ENCODE measurements around the gene HOPX. TPM values are rescaled to one million over a fixed set of nuclear protein-coding genes. Genes with fewer than 3 reads are reported as not detected.

HOPX gene
- total RNA-seq, 1 donor from 2014 or later: 2.6 TPM

- H3K9me3 ChIP-seq (ENCODE audit: low read depth): no peaks in the 10 kb centered on the region
- peak; percentile 49 for TF ChIP-seq EZH2phosphoT487 (IDR thresholded peaks at IDR 0.05)
- TF ChIP-seq EZH2 (IDR thresholded peaks at IDR 0.05): peak; percentile 79
- TF ChIP-seq CTCF (IDR thresholded peaks at IDR 0.05): no peak
- peak overlapping the region; percentile 77 for H3K4me3 ChIP-seq
- DNase-seq (ENCODE audit: low spot score): peak; percentile 40
- H3K4me2 ChIP-seq: peak overlapping the region; percentile 99
- H3K9ac ChIP-seq: no peak overlapping the region
- peaks cover 23% of the 10 kb centered on the region for H3K4me1 Mint-ChIP-seq
- H3K4me1 ChIP-seq: peaks cover 27% of the 10 kb centered on the region
- H3K27ac ChIP-seq: no peak overlapping the region
- H2AFZ ChIP-seq (replicated peaks): peak overlapping the region; percentile 87
- peaks cover 76% of the 10 kb centered on the region for H3K27me3 ChIP-seq
- peaks cover 56% of the 10 kb centered on the region for H3K27me3 Mint-ChIP-seq (ENCODE audit: insufficient read depth, low read depth)
- peaks cover 18% of the 10 kb centered on the region for H3F3A ChIP-seq (ENCODE audit: low read depth)
- peak overlapping the region; percentile 95 for H3K4me3 Mint-ChIP-seq
- H3K9me3 Mint-ChIP-seq: peaks cover 4% of the 10 kb centered on the region
- H3K36me3 Mint-ChIP-seq: no peaks in the 10 kb centered on the region
- no peaks in the 10 kb centered on the region for H3K36me3 ChIP-seq
- H3K79me2 ChIP-seq (ENCODE audit: low read depth): no peaks in the 10 kb centered on the region
- H4K20me1 ChIP-seq (ENCODE audit: low read depth): no peaks in the 10 kb centered on the region
- H3K27ac Mint-ChIP-seq: no peak overlapping the region
These were observed 25.3 kb downstream of the HOPX start for GRCh38 chr4:56655627-56656345.

- Histone ChIP-seq H3F3A (ENCODE audit: low read depth) (peaks cover 24% of the 10 kb centered on the region), H3K36me3 (no peaks in the 10 kb centered on the region), H3K4me2 (peak overlapping the region; percentile 99), H3K4me1 (peaks cover 33% of the 10 kb centered on the region), H3K27me3 (peaks cover 71% of the 10 kb centered on the region), H4K20me1 (ENCODE audit: low read depth) (no peaks in the 10 kb centered on the region), H3K9me3 (ENCODE audit: low read depth) (no peaks in the 10 kb centered on the region), H3K27ac (no peak overlapping the region), H3K9ac (no peak overlapping the region), H3K79me2 (ENCODE audit: low read depth) (no peaks in the 10 kb centered on the region), H2AFZ (replicated peaks) (peak overlapping the region; percentile 87), H3K4me3 (peak overlapping the region; percentile 77)
- TF ChIP-seq EZH2 (IDR thresholded peaks at IDR 0.05) (no peak), CTCF (IDR thresholded peaks at IDR 0.05) (no peak), EZH2phosphoT487 (IDR thresholded peaks at IDR 0.05) (peak; percentile 18)
- Mint-ChIP-seq H3K27me3 (ENCODE audit: insufficient read depth, low read depth) (peaks cover 56% of the 10 kb centered on the region), H3K27ac (no peak overlapping the region), H3K36me3 (no peaks in the 10 kb centered on the region), H3K4me3 (peak overlapping the region; percentile 95), H3K4me1 (peaks cover 27% of the 10 kb centered on the region), H3K9me3 (peaks cover 4% of the 10 kb centered on the region)
- peak; percentile 57 for DNase-seq (ENCODE audit: low spot score)
These were observed 25.9 kb downstream of the HOPX start for GRCh38 chr4:56655209-56655626.

GRCh38 chr4:56654238-56654632, 26.9 kb downstream of the HOPX start:
- Mint-ChIP-seq H3K27ac (no peak overlapping the region), H3K4me1 (peaks cover 25% of the 10 kb centered on the region), H3K4me3 (peak overlapping the region; percentile 26), H3K9me3 (peaks cover 4% of the 10 kb centered on the region), H3K27me3 (ENCODE audit: insufficient read depth, low read depth) (peaks cover 56% of the 10 kb centered on the region), H3K36me3 (no peaks in the 10 kb centered on the region)
- Histone ChIP-seq H3K9ac (no peak overlapping the region), H2AFZ (replicated peaks) (no peak overlapping the region), H4K20me1 (ENCODE audit: low read depth) (no peaks in the 10 kb centered on the region), H3K27ac (no peak overlapping the region), H3K27me3 (peaks cover 61% of the 10 kb centered on the region), H3K36me3 (no peaks in the 10 kb centered on the region), H3K4me1 (peaks cover 31% of the 10 kb centered on the region), H3K4me2 (no peak overlapping the region), H3K9me3 (ENCODE audit: low read depth) (no peaks in the 10 kb centered on the region), H3K79me2 (ENCODE audit: low read depth) (no peaks in the 10 kb centered on the region), H3F3A (ENCODE audit: low read depth) (peaks cover 25% of the 10 kb centered on the region), H3K4me3 (no peak overlapping the region)
- DNase-seq (ENCODE audit: low spot score): no peak
- TF ChIP-seq EZH2phosphoT487 (IDR thresholded peaks at IDR 0.05): no peak
- TF ChIP-seq CTCF (IDR thresholded peaks at IDR 0.05): no peak
- no peak for TF ChIP-seq EZH2 (IDR thresholded peaks at IDR 0.05)

All from neural progenitor cell (in vitro differentiated cells).